K562 (cell line): ENCODE results near the gene RREB1. TPM values are rescaled to one million over a fixed set of nuclear protein-coding genes. Genes with fewer than 3 reads are reported as not detected.

Experiments
- CBX2 ChIP-seq: fragments of 200-600 bp; sonication (generic); IDR thresholded peaks from one replicate; pipeline ENCODE4 v1.6.1; 2012; ENCODE audit warnings: mild to moderate bottlenecking, low read length, inconsistent platforms; ENCODE audit not compliant: insufficient read depth, poor library complexity, severe bottlenecking
- CCAR2 ChIP-seq: fragments of 200-400 bp; formaldehyde crosslinking; IDR thresholded peaks from 2 replicates; pipeline ENCODE4 v1.6.1; 2017; ENCODE audit warnings: mild to moderate bottlenecking, low read depth, low read length
- CTCF ChIP-seq, 3 experiments: IDR thresholded peaks in 2 of 3; conservative IDR thresholded peaks in 1 of 3; 2 replicates each; pipeline ENCODE4 v1.5.1; 2011 to 2012; ENCODE audit warnings: low read length in 3 of 3, mild to moderate bottlenecking in 3 of 3, control low read depth in 2 of 3, improper control_type of control experiment in 1 of 3, inconsistent platforms in 1 of 3, low read depth in 1 of 3, mixed read lengths in 1 of 3, moderate library complexity in 1 of 3; ENCODE audit not compliant: insufficient read depth in 2 of 3
- FOXP1 ChIP-seq: sonication (generic); formaldehyde crosslinking; IDR thresholded peaks from 2 replicates; pipeline ENCODE4 v1.8.0; 2022; ENCODE audit warnings: mild to moderate bottlenecking, missing genetic modification reagents
- GABPB1 ChIP-seq: sonication (generic); formaldehyde crosslinking; IDR thresholded peaks from 2 replicates; pipeline ENCODE4 v1.8.0; 2022; ENCODE audit warnings: mild to moderate bottlenecking, missing genetic modification reagents
- KAT2B ChIP-seq: IDR thresholded peaks from one replicate; pipeline ENCODE4 v1.6.1; 2012; ENCODE audit warnings: low read depth, mild to moderate bottlenecking, control low read depth, inconsistent platforms, low read length, moderate library complexity
- MCM7 ChIP-seq, 2 experiments: fragments of 450-650 bp; IDR thresholded peaks; 2 replicates each; pipeline ENCODE4 v1.6.1; 2016 to 2018
- MLLT1 ChIP-seq, 2 experiments: fragments of 450-650 bp; IDR thresholded peaks; 2 replicates each; pipeline ENCODE4 v1.6.1; 2016
- MXI1 ChIP-seq: IDR thresholded peaks from 2 replicates; pipeline ENCODE4 v1.6.1; 2011; ENCODE audit warnings: low read depth, mild to moderate bottlenecking, improper control_type of control experiment, low read length
- NBN ChIP-seq: fragments of 450-650 bp; IDR thresholded peaks from 2 replicates; pipeline ENCODE4 v1.6.1; 2016; ENCODE audit warnings: low read depth, mild to moderate bottlenecking
- NCOA2 ChIP-seq, 2 experiments: fragments of 450-650 bp; IDR thresholded peaks; 2 replicates each; pipeline ENCODE4 v1.6.1; 2018; ENCODE audit warnings: mild to moderate bottlenecking in 2 of 2, moderate library complexity in 1 of 2; ENCODE audit not compliant: partially characterized antibody in 2 of 2
- NEUROD1 ChIP-seq: fragments of 150-350 bp; IDR thresholded peaks from 2 replicates; pipeline ENCODE4 v1.6.1; 2014; ENCODE audit warnings: borderline replicate concordance, low read length, low read depth; ENCODE audit not compliant: partially characterized antibody
- PML ChIP-seq: IDR thresholded peaks from 2 replicates; pipeline ENCODE4 v1.6.1; 2012; ENCODE audit warnings: low read length, inconsistent platforms
- POLR2AphosphoS5 ChIP-seq: IDR thresholded peaks from 2 replicates; pipeline ENCODE4 v1.6.1; 2011; ENCODE audit warnings: mild to moderate bottlenecking, low read depth, low read length, moderate library complexity; ENCODE audit not compliant: control insufficient read depth, insufficient read depth
- RBM15 ChIP-seq: fragments of 200-400 bp; formaldehyde crosslinking; IDR thresholded peaks from 2 replicates; pipeline ENCODE4 v1.6.1; 2018; ENCODE audit warnings: mild to moderate bottlenecking, low read length, moderate library complexity; ENCODE audit not compliant: insufficient read depth
- RHOXF2B ChIP-seq: fragments of 250-450 bp; sonication (Bioruptor Pico); conservative IDR thresholded peaks from 2 replicates; pipeline ENCODE4 v1.5.1; 2021
- SFPQ ChIP-seq: fragments of 200-400 bp; formaldehyde crosslinking; IDR thresholded peaks from 2 replicates; pipeline ENCODE4 v1.6.1; 2017; ENCODE audit warnings: mild to moderate bottlenecking, low read depth, low read length, moderate library complexity
- U2AF2 ChIP-seq: fragments of 200-400 bp; formaldehyde crosslinking; optimal IDR thresholded peaks from 2 replicates; pipeline ENCODE3; 2017; ENCODE audit warnings: low read depth, mild to moderate bottlenecking, low read length
- ZNF583 ChIP-seq: fragments of 250-450 bp; sonication (Bioruptor Pico); IDR thresholded peaks from 2 replicates; pipeline ENCODE4 v1.4.0; 2020
- ZNF740 ChIP-seq, 3 experiments: fragments of 200-800 bp in 1 of 3; sonication (Bioruptor generic) in 1 of 3; sonication (generic) in 1 of 3; formaldehyde crosslinking in 1 of 3; IDR thresholded peaks; 2 replicates each; pipeline versions ENCODE4 v1.6.1 to v1.8.0; 2016 to 2022; ENCODE audit warnings: mild to moderate bottlenecking in 2 of 3, missing compliant biosample characterization in 2 of 3, missing genetic modification characterization in 2 of 3, missing genetic modification reagents in 1 of 3
- polyA plus RNA-seq, 8 experiments: library from polyadenylated mRNA; depleted of rRNA in 4 of 8; stranded (reverse) in 5 of 8; unstranded in 3 of 8; fragments of >200 nt; fragmentation: Nextera tagmentation in 2 of 8; fragmentation: Illumina TruSeq in 1 of 8; extraction: Ambion mirVana in 2 of 8; extraction: Trizol in 1 of 8; gene quantifications; 2 replicates each; pipeline versions ENCODE4 v1.2.1 to v1.2.3, GENCODE V29; 2011 to 2014; ENCODE audit warnings: inconsistent platforms in 1 of 8, missing spikeins in 1 of 8
- total RNA-seq, 7 experiments: library from RNA; depleted of rRNA in 6 of 7; stranded (reverse); fragments of >200 nt in 6 of 7; fragmentation: Illumina TruSeq in 2 of 7; extraction: Trizol in 2 of 7; gene quantifications; 2 replicates each; pipeline versions ENCODE4 v1.2.1 to v1.2.3, GENCODE V29; 2011 to 2021; ENCODE audit warnings: low replicate concordance in 1 of 7

The RREB1 gene
- total and polyA plus RNA-seq, 9 of the 15 experiments (the other 6 are each of a cell fraction or from before 2014, with no cell fraction given) = 3.3 to 64.2 (median 19.3) TPM

DNA sequence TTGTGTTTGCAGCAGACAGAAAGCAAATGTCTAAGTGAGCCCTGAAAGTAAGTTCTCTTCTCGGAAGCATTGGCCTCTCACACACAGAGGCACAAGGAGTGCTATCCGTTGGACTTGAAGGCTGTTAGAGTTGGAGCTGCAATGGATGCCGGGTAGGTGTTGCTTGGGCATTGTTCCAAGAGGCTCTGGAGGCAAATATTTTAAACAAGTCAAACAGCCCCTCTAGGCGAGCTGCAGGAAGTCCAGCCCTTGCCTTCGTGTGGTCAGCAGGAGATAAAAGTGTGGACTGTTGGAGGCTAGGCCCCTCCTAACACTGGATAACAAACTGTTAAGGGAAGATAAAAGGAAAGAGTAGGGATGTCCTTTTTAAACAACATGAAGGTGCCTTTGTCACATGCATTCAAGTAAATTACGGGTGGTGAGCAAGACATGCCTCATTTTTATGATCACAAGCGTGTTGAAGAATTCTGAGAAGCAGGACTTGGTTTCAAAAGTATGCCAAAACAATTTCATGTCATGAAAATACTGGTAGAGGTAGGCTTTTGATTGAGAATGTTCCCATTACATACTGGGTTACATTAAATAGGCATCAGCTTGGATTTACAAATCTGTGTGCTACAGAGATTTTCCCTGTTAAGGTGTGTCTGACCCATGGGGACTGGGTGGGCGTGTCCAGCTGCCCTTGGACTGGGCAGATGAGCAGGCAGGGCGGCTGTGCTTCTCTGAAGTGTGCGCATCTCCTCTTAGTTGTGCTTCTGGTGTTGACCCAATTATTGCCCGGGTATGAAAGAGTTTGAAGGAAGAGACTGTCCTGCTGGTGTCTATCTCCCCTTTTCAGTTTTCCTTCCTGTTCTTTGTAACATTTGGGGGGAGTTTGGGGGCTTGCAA, 57.5 kb downstream of the RREB1 start (continued):
- TF ChIP-seq CTCF (IDR thresholded peaks at IDR 0.05 in 2 of 3, conservative IDR thresholded peaks at IDR 0.05 in 1 of 3; ENCODE audit: insufficient read depth in 2 of 3, low read depth in 1 of 3, low read length in 3 of 3) = peak in 2 of 3 experiments; percentile 11 to 17; a peak in 1 of 6 replicates
- TF ChIP-seq POLR2AphosphoS5 = peak; percentile 92
- TF ChIP-seq CCAR2 = no peak
- TF ChIP-seq NCOA2 (IDR thresholded peaks at IDR 0.05; ENCODE audit: partially characterized antibody in 2 of 2) = peak in 1 of 2 experiments; percentile 83
- TF ChIP-seq CBX2 = no peak
- TF ChIP-seq RBM15 = no peak
- TF ChIP-seq RHOXF2B (CRISPR knock-in tag) = no peak
- peak; percentile 33 to 75; a peak in 1 of 4 replicates for TF ChIP-seq MLLT1 (IDR thresholded peaks at IDR 0.05)
- TF ChIP-seq FOXP1 (CRISPR knock-in tag) = peak; percentile 90
- TF ChIP-seq ZNF583 = peak; percentile 84
- no peak for TF ChIP-seq KAT2B
- peak; percentile 51; the same call in 1 of the 2 replicates for TF ChIP-seq GABPB1 (CRISPR knock-in tag)
- no peak for TF ChIP-seq ZNF740 (CRISPR knock-in tag; IDR thresholded peaks at IDR 0.05)
- TF ChIP-seq ZNF740 (tag; IDR thresholded peaks at IDR 0.05) = peak in 1 of 2 experiments; percentile 24; a peak in 1 of 4 replicates
- TF ChIP-seq NEUROD1 = peak; percentile 85
- no peak for TF ChIP-seq MXI1
- TF ChIP-seq MCM7 (IDR thresholded peaks at IDR 0.05) = no peak
- TF ChIP-seq NBN = peak; percentile 95
- TF ChIP-seq SFPQ = no peak
- no peak for TF ChIP-seq U2AF2
- TF ChIP-seq PML = peak; percentile 94
